HG02970 (cell line): ENCODE results near the gene CENPA.
"Not testable (repeated sequence)": the region's sequence is repeated elsewhere in the genome, so short reads cannot be mapped to it uniquely, and the experiment has no call there.

Experiments used
- ATAC-seq: cut with Tn5 transposase; IDR thresholded peaks from one replicate; pipeline ENCODE4 v1.9.1; 2021; ENCODE audit warnings: mild to moderate bottlenecking, moderate library complexity, moderate number of reproducible peaks; ENCODE audit not compliant: unreplicated experiment, low FRiP score

The CENPA gene

GRCh38 chr2:26784570-26785234, 1.2 kb upstream of the CENPA start:
- ATAC-seq, result no peak

GRCh38 chr2:26786207-26787028, 562 bp downstream of the CENPA start:
- peak; percentile 27 for ATAC-seq

DNA sequence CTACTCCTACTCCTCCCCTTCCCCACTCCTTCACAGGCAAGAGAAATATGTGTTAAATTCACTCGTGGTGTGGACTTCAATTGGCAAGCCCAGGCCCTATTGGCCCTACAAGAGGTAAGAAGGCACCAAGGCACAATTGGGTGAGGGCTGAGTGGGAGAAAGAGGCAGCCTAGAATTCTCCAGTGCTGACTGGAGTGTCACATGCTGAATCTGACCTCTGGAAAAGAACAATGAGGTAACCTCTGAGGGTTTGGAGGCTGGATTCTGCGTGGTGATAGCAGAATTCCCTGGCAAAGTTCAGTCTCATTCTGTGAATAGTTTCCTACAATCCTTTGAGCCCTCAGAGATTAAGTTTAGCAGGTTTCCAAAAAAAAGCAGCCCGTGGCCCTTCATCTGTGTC, 6.9 kb downstream of the CENPA start:
- no peak for ATAC-seq

- ATAC-seq, result no peak
Observed at GRCh38 chr2:26793518-26793917, 7.7 kb downstream of the CENPA start.

DNA sequence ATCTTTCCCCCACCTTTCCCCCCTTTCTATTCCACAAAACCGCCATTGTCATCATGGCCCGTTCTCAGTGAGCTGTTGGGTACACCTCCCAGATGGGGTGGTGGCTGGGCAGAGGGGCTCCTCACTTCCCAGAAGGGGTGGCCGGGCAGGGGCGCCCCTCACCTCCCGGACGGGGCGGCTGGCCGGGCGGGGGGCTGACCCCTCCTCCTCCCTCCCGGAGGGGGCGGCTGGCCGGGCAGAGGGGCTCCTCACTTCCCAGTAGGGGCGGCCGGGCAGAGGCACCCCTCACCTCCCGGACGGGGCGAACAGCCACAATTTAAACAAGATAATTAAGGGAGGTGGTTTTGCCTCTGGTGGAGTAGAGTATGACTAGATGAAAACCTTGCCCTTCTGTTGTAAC, 9.3 kb downstream of the CENPA start:
- not testable (repeated sequence) for ATAC-seq

- no peak for ATAC-seq
Observed at GRCh38 chr2:26801328-26801727, 15.5 kb downstream of the CENPA start.

DNA sequence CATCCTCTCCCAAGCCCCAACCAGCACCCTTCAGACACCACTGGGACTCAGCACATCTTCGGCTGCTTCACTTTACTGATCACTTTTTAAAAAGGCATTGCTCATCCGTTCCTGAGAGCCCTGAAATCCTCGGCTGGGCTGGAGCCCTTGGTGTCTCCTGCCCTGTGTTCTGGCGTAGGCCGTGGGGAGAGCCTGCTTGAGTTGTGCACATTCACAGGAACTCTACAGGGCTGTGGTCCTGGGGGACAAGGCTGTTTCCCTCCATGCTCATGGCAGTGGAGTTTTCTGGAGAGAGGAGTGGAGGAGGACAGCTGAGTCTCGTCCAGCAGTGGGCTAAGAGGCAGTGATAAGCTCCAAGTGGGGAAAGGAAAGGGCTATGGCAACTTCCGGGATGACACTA, 15.9 kb downstream of the CENPA start:
- ATAC-seq, result no peak

- no peak for ATAC-seq
Observed at GRCh38 chr2:26805241-26805676, 19.4 kb downstream of the CENPA start.

DNA sequence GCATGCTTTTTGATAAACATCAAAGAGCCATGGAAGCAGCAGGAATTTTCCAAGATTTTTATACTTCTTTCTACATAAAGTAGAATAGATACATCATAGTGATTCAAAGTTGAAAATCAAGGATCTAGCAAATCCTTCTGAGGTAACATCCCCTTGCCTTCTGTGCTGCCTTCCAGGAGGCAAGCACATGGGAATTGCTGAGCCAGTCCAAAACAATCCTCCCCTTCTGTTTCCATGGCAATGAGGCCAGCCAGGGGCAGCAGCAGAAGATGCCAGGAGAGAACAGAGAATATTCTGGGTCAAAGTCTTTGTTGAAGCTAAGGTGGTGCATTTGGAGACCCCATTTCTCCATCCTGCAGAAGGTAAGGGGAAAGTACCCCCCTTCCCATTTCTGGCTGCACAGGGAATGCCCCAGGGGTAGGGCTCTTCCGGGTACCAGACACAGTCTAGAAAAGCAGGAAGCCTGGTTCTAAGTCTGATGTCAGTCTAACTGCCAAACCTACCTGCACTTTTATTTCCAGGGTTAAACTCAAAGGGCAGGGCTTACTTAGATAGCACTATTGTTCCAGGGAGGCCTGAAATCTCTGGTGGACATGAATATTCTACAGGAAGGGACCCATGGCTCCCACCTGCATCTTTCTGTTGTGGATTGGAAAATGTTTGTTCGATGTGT, 22.1 kb downstream of the CENPA start:
- no peak for ATAC-seq

DNA sequence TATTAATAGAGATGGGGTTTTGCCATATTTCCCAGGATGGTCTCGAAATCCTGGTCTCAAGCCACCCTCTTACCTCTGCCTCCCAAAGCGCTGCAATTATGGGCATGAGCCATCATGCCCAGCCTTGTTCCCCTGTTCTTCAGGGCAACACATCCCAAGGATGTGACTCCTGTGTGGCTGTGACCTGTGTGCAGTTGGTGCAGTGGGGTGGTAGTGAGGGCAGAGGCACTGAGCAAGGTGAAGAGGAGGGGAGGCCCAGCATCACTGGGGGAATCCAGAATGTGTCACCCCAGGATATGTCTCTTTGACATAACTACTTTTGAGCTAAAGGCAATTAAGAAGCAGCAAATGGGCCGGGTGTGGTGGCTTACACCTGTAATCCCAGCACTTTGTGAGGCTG, 23.4 kb downstream of the CENPA start:
- ATAC-seq, result no peak

DNA sequence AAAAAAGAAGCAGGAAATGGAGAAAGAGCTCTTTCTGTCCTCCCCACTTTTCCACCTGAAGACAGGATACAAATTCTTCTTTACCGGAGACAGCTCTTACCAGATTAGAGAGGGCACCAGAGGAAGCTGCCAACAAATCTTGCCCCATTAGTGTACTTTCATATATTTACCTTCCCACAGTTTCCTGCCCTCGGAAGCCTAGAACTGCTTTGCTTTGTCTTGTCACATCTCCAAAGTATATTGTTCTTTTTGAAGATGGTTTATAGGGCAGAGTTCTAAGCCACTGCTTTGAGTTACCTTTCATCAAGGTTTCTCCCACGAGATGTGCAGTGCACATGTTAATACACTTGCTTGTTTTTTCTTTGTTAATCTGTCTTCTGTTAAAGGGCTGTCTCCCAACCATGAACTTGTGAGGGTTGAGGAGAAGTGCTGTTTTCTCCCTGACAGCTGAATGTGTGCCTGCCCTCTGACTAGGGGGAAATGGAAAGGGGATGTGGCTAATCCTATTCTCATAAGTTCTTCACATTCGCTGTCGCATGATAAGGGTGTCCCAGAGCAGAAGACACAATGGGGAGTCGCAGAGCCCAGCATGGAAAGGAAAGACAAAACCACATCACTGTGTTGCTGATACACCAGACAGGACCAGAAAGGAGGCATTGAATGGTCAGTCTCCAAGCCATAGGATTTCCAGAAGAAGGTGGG, 24.2 kb downstream of the CENPA start:
- no peak for ATAC-seq

GRCh38 chr2:26811261-26811660, 25.4 kb downstream of the CENPA start:
- no peak for ATAC-seq

DNA sequence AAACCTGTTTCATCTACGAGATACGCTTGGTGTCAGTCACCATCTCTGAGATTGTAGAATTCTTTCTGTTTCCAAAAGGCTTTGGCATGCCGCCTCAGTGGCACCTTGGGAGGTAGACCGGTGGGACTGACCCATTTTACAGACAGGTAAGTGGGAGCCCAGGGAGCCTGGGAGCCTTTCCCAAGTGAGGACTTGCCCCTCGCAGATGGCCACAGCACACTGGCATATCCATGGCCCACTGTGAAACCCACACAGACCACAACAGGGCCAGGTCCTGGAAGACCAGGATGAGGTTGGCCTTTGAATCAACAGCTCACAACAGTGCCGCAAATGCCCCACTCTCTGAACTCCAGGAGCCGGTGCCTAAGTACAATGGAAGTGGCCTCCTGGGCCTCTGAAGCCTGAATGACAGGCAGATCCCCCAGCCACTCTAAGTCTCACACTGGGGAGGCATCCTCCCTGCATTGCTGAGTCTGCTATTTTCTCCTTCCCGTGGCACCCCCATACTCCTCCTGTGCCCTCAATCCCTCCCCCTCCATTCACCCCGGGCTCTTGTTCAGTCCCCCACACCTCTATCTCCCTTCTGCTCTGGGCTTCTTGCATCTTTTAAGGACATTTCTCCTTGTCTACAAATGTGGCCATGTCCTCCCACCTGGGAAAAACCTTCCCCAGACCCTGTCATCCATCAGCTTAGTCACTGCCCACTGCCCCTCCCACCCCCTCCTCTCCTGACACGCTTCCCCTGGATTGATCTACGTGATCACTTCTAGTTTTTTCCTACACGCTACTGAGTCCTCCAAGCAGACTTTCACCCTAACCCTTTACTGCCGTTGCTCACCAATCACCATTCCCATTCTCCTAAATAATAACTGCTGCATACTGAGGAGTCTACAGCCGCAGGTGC, 26.2 kb downstream of the CENPA start:
- no peak for ATAC-seq

GRCh38 chr2:26812731-26813130, 26.9 kb downstream of the CENPA start:
- ATAC-seq, result no peak

GRCh38 chr2:26814072-26814765, 28.4 kb downstream of the CENPA start:
- not testable (repeated sequence) for ATAC-seq

GRCh38 chr2:26816893-26817292, 31.0 kb downstream of the CENPA start:
- ATAC-seq, result no peak

GRCh38 chr2:26818255-26818654, 32.4 kb downstream of the CENPA start:
- ATAC-seq, result no peak

DNA sequence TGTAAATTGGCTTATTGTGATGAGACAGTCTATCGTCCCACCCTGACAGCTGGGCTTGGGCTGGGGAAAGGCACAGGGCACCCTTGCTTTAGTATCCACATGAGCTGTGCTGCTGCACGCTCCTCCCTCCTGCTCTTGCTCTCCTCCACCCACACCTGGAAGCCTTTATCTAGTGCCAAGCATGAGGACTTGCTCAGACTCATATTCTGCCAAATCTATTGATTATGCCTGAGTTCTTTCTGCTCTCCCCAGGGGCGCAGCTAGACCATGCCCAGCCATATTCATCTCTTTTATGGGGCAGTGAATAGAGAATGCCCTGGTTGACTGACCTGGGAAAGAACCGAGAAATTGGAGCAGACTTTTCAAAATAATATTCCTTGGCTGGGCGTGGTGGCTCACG, 33.1 kb downstream of the CENPA start:
- no peak for ATAC-seq

- ATAC-seq, result no peak
Observed at GRCh38 chr2:26820932-26821331, 35.1 kb downstream of the CENPA start.
